Measurements from ENCODE around the gene XRCC6. TPM values are rescaled to one million over a fixed set of nuclear protein-coding genes. Genes with fewer than 3 reads are reported as not detected.

The XRCC6 gene
- polyA plus RNA-seq, 3 donors, result 58.6 to 286 (median 267) TPM

- Histone ChIP-seq H3K4me3 (replicated peaks in 1 of 3; ENCODE audit: low read depth in 2 of 3, low read length in 3 of 3) (peak overlapping the region; percentile 47 to 86 (median 81)), H3K9ac (ENCODE audit: insufficient read depth, low read length, poor library complexity, severe bottlenecking) (peak overlapping the region; percentile 67), H3K79me2 (ENCODE audit: insufficient read depth, low read length) (peaks cover 86% of the 10 kb centered on the region), H4K20me1 (ENCODE audit: insufficient read depth, low read length) (peaks cover 14% of the 10 kb centered on the region), H3K4me1 (ENCODE audit: control insufficient read depth in 1 of 2, insufficient read depth in 2 of 2, low read length in 2 of 2) (peaks cover 4 to 7% of the 10 kb centered on the region in 2 donors), H3K4me2 (replicated peaks; ENCODE audit: extremely low read depth, low read length, poor library complexity, severe bottlenecking) (peak overlapping the region; percentile 70), H3K9me3 (replicated peaks in 1 of 2; ENCODE audit: control insufficient read depth in 1 of 2, insufficient read depth in 1 of 2, low read length in 2 of 2) (no peaks in the 10 kb centered on the region), H3K36me3 (replicated peaks in 1 of 2; ENCODE audit: control insufficient read depth in 1 of 2, insufficient read depth in 2 of 2, low read length in 2 of 2) (peaks cover 27 to 37% of the 10 kb centered on the region in 2 donors), H3K27ac (ENCODE audit: low read depth in 1 of 2, low read length in 2 of 2) (peak overlapping the region; percentile 69 to 88), H2AFZ (ENCODE audit: insufficient read depth, low read depth, low read length, poor library complexity, severe bottlenecking) (peak overlapping the region; percentile 24), H3K27me3 (ENCODE audit: control insufficient read depth in 2 of 2, insufficient read depth in 2 of 2, low read length in 2 of 2) (no peaks in the 10 kb centered on the region)
- Mint-ChIP-seq H3K4me3 (peak overlapping the region; percentile 94 to 98), H3K27ac (peak overlapping the region; percentile 92 to 98 (median 95)), H3K4me1 (peaks cover 6% of the 10 kb centered on the region), H3K9me3 (peaks cover 0 to 6% (median 0%) of the 10 kb centered on the region in 7 donors), H3K27me3 (ENCODE audit: low read depth in 3 of 3) (peaks cover 0 to 1% (median 0%) of the 10 kb centered on the region in 3 donors), H3K36me3 (peaks cover 34 to 45% of the 10 kb centered on the region in 2 donors)
- no peak for TF ChIP-seq CTCF (IDR thresholded peaks at IDR 0.05)
- 32% methylated on average over 42 of the region's 50 CpGs for WGBS (ENCODE audit: insufficient coverage)
- intact Hi-C loops (cut with micrococcal nuclease), result no loop called here
- DNase-seq, result peak; percentile 81 to 90 (median 90)
Observed at GRCh38 chr22:41682033-41682807, 61.1 kb downstream of the XRCC6 start.

- Histone ChIP-seq H3K9me3 (replicated peaks in 1 of 2; ENCODE audit: control insufficient read depth in 1 of 2, insufficient read depth in 1 of 2, low read length in 2 of 2) (no peaks in the 10 kb centered on the region), H3K4me2 (replicated peaks; ENCODE audit: extremely low read depth, low read length, poor library complexity, severe bottlenecking) (peak overlapping the region; percentile 70), H3K9ac (ENCODE audit: insufficient read depth, low read length, poor library complexity, severe bottlenecking) (no peak overlapping the region), H3K4me3 (replicated peaks in 1 of 3; ENCODE audit: low read depth in 2 of 3, low read length in 3 of 3) (peak overlapping the region in 1 of 3 experiments; percentile 86), H3K36me3 (replicated peaks in 1 of 2; ENCODE audit: control insufficient read depth in 1 of 2, insufficient read depth in 2 of 2, low read length in 2 of 2) (peaks cover 21 to 29% of the 10 kb centered on the region in 2 donors), H3K27ac (ENCODE audit: low read depth in 1 of 2, low read length in 2 of 2) (peak overlapping the region; percentile 69 to 88), H2AFZ (ENCODE audit: insufficient read depth, low read depth, low read length, poor library complexity, severe bottlenecking) (no peak overlapping the region), H3K27me3 (ENCODE audit: control insufficient read depth in 2 of 2, insufficient read depth in 2 of 2, low read length in 2 of 2) (no peaks in the 10 kb centered on the region), H3K4me1 (ENCODE audit: control insufficient read depth in 1 of 2, insufficient read depth in 2 of 2, low read length in 2 of 2) (peaks cover 12 to 15% of the 10 kb centered on the region in 2 donors), H4K20me1 (ENCODE audit: insufficient read depth, low read length) (peaks cover 9% of the 10 kb centered on the region), H3K79me2 (ENCODE audit: insufficient read depth, low read length) (peaks cover 94% of the 10 kb centered on the region)
- Mint-ChIP-seq H3K9me3 (peaks cover 0 to 6% (median 0%) of the 10 kb centered on the region in 7 donors), H3K36me3 (peaks cover 30 to 39% of the 10 kb centered on the region in 2 donors), H3K27ac (peak overlapping the region; percentile 92 to 98 (median 95)), H3K27me3 (ENCODE audit: low read depth in 3 of 3) (peaks cover 0 to 1% (median 0%) of the 10 kb centered on the region in 3 donors), H3K4me3 (peak overlapping the region; percentile 94 to 98), H3K4me1 (peaks cover 14% of the 10 kb centered on the region)
- TF ChIP-seq CTCF (IDR thresholded peaks at IDR 0.05), result no peak
- no peak for DNase-seq
- intact Hi-C loops (cut with micrococcal nuclease), result no loop called here
- 92% methylated on average over 9 of the region's 9 CpGs for WGBS (ENCODE audit: insufficient coverage)
Observed at GRCh38 chr22:41683052-41683451, 62.0 kb downstream of the XRCC6 start.
